ENCODE data around the gene BTRC.

BTRC gene

DNA sequence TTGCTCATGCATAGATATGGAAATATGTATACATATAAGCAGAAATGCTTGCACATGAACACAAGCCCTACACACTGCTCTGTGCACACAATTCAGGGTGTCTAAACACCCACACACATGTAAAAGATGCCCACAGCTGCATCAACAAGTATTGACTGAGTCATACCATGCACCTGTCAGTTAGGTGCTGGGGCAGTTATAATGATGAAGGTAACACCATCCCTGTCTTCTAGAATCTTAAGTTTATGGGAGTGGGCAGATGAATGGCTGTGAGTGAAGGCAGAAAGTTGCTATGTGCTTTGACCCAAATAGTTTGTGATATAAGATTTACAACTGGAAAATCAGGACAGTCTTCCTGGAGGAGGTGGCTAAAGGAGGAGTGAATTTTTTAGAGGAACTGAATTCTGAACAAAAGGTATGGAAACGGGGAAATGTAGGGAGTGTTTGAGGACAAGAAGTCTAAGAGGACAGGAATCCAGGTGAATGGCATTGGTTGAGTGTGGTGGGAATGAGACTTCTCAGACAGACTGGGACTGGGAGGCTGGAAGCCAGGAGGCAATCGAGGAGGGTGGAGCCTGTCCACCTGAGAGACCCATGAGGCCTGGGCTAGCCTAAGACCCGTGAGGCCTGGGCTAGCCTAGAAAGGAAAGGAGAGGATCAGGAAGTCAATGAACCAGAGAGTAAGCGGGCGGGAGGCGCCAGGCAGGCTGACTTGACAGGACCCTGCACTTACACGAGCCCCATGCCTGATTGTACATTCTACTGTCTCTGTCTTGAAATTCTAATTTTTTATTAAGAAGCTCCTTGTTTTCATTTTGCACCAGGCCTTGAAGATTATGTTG is 213.4 kb downstream of the BTRC start:
- DNase-seq (ENCODE audit: low read depth in 2 of 2), result no peak

DNA sequence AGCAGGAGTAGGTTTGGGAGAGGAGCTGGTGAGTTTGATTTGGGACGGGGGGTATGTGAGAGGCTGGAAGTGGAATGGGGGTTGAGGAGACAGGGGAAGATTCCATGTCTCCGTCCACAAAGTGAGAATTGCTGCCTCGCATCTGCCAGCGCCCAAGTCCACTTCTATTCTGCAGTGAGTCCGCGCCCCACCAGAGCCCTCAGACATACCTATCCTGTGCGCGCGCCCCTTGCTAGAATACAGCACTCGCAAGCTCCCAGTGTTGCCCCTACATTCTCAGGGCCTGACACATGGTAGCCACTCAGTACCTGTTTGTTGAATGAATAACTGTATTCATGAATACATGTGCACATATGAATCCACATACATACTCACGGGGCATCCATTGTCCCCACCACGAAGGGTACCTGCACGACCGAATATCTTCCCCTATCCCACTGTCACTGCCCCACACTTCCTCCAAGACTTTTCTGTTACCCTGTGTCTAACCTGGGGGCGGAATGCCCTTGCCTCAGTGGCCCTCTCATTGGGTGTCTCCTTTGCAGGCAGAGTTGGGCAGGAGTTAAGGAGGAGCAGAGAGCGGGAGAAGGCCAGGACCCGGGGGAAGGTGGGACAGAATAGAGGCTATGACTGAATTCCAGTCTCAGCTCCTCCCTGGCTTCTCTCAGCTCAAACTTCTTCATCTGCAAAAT is 214.2 kb downstream of the BTRC start:
- DNase-seq (ENCODE audit: low read depth in 2 of 2), result no peak

DNA sequence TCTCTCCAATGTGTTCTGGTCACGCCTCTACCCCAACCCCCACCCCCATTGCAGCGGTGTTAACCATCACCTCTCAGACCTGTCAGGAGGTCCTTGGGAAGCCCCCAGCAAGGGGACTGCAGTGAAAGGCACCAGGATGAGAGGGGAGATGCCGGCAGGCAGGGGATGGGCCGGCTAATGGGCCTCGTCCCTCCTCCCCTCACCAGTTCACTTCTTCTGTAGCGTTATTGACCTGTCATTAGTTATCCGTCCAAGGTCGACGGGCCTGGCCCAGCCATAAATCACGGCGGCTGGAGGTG is 215.3 kb downstream of the BTRC start:
- no peak for DNase-seq (ENCODE audit: low read depth in 2 of 2)

DNA sequence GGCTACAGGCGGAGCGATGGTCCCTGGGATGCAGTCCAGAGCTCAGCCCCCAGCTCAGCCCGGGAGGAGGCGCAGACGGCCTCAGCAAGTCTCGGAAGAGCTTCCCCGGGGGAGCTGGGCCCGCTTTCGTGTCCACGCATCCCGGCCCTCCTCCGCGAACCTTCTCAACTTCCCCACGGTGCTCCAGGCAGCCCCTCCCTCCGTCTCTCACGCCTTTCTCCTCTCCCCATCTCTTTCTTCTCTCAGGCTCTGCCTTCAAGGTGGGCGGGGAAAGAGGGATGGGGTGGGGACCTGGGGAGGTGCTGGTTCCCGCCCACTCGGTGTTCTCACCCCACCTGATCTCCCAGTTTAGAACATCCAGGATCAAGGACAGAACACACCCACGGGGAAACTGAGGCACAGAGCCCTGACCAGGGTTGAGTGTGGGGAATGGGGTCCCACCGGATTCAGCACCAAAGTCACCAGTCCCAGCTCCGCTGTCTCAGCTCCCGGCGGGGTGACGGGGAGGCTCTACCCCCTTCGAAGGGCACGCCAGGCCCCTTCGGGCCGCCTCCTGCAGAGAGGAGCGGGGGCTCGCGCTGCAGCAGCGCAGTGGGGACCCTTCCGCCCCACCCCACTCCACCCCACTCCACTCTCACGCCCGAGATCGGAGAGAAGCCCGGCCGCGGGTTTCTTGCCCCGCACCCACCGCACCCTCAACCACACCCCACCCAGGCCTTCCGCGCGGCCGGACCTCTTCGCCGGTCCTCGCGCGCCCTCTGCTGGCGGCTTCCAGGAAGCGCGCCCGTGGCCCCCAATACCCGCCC is 215.9 kb downstream of the BTRC start:
- DNase-seq (ENCODE audit: low read depth in 2 of 2), result peak; percentile 69 to 84

DNA sequence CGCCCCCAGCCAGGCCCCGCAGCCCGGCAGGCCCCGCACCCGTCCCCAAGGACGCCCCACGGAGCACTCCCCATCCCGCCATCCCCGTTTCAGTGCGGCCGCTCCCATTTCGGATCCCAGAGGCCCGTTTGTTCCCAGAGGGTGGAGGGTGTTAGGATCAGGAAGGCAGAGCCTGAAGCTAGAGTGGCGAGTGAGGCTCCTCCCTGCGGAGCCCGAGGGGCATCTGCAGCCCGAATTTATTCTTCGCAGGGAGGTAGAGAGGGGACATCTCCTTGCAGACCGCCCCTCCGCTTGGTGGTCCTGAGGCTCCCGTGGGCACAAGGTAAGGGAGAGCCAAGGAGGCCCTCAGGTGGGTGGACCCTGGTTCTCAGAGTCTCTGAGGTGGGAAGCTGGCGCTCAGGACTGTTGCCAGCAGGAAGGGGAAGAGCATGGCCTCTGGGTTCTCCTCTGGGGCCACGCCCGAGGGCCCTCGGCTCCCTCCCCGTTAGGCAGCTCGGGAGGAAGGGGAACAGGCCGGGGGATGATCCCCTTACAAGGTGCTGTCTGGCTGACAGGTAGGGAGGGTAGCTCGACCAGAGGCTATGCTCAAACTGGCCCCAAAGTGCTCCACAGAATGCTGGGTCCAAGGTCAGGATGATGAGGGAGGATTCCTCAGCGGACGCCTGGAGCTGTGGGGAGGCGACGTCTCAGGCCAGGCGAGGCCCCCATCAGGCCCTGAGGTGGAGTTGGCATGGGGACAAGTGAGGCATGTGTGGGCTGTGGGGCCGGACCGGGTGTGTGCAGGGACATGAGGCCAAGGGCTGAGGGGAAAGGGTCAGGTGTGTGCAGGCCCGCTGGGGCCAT is 216.7 kb downstream of the BTRC start:
- DNase-seq (ENCODE audit: low read depth in 2 of 2), result no peak

DNA sequence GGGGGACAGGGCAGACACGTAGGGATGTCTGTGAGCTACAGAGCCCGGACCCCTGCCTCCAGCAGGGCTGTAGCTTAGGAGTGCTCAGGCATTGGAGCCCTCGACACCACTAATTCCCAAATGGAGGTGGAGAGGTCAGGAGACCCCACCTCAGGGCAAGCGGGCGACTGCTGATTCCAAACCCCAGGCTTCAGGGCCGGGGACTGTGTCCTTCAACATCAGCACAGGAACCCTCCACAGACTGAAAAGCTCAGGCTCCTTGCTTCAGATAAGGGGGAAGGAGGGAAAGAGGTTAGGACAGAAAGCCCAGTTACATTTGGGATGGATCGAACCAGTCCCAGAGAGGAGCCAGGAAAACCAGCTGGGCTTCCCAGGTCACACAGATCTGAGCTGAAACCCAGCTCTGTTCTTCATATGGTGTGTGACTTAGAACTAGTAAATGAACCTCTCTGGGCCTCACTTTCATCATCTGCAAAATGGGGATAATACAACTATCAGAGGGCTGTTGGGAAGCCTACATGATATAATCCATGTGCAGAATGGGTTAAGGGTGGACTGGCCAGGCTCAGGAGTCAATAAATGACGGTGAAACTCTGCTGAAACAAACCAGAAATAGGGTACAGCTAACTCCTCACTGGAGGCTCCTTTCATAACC is 217.4 kb downstream of the BTRC start:
- no peak for DNase-seq (ENCODE audit: low read depth in 2 of 2)

DNA sequence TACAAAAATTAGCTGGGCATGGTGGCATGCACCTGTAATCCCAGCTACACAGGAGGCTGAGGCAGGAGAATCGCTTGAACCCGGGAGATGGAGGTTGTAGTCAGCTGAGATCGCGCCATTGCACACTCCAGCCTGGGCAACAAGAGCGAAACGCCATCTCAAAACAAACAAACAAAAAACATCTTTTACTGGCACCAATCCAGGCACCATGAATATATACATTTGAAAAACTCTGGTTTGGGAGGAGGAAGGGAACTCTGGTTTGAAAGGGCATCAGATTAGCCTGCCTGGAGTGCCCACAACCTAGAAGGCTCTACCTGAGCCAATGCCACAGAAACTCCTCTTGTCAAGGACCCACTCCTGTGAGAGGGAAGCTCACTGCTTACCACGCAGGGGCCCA is 218.2 kb downstream of the BTRC start:
- no peak for DNase-seq (ENCODE audit: low read depth in 2 of 2)

DNA sequence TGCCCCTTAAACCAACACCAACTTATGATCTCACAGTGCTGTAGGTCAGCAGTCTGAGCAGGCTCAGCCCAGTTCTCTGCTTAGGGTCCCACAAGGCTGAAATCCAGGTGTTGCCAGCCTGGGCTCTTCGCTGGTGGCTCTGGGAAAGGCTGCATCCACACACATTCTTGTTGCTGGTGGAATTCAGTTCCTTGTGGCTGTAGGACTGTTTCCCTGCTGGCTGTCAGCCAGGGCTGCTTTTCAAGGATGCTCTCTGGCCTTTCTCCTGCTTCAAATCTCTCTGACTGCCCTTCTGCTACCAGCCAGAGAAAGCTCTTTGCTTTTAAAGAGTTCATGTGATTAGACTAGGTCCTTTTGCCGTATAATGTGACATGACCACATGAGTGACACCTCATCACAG is 218.8 kb downstream of the BTRC start:
- no peak for DNase-seq (ENCODE audit: low read depth in 2 of 2)

DNA sequence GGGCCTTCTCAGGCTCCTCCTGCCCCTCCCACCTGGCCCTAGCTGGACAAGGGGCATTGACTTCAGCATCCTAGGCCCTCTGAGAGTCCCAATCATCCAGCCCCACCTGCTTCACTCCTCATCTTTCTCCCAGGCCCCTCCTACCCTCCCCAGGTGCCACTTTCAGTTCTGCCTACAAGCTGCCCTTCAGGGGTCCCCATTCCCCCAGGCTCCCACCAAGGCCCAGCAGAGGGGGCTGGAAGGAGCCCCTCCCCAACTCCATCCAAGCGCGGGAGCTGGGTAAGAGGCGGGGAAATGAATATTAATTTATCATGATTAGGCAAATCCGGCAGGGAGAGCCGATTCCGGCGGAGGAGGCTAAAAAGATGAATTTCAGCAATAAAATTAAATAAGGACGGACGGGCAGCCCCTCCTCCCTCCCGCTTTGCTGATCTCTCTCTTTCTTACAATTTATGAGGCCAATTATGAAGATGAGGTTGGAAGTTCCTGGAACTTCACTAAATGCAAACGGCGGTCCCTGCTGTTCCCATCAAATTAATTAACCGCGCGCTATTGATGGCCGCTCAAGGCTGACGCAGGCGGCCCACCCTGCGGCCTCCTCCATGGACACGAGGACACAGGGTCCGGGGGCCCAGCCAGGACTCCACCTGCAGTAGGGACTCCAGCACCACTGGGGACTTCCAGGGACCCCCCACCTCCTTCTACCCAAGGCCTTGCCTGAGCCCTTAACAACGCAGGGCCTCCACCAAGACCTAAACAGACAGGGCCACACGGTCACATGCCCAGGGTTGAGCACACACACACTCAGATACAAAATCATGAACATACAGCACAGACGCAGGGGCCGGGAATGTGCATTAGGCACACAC is 220.2 kb downstream of the BTRC start:
- no peak for DNase-seq (ENCODE audit: low read depth in 2 of 2)

DNA sequence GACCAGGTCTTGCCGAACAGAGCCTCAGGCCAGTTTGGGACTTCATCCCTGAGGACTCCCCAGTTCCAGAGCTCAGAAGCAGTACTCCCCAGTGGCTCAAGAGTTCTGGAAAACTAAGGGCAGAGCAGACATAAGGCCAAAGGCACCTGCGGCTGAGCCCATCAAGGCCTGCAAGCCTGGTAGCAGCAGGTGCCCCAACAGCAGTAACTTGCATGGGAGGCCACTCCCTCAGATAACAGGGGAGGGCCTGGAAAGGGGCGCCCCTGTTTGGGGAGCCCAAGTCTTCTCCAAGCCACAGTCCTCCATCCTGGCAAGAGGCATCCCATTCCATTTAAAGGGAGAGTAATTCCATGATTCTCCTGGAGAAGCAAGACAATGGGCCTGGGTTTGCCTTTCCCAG is 221.1 kb downstream of the BTRC start:
- no peak for DNase-seq (ENCODE audit: low read depth in 2 of 2)

DNA sequence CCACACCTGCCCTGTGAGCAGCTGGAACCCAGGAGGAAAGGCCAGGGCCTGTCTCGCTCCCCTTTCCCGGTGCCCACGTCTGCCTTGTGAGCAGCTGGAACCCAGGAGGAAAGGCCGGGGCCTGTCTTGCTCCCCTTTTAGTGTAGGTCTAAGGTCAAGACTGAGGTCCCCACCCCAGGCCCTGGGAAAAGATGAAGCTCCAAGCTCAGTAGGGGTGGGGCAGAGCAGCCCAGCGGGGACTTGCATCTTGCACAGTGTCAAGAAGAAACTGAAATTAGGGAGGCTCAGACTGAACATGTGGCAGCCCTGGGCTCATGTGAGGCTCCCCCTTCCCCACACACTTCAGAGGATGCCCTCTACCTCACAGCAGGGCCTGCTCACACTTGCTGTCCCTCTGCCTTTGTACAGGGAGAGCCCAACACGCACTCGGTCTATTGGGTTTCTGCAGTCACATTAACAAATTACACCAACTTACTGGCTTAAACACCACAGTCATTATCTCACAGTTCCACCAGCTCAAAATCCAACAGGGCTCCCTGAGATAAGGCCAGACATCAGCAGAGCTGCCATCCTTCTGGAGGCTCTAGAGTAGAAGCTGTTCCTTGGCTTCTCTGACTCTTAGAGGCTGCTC is 221.7 kb downstream of the BTRC start:
- DNase-seq (ENCODE audit: low read depth in 2 of 2), result no peak

DNA sequence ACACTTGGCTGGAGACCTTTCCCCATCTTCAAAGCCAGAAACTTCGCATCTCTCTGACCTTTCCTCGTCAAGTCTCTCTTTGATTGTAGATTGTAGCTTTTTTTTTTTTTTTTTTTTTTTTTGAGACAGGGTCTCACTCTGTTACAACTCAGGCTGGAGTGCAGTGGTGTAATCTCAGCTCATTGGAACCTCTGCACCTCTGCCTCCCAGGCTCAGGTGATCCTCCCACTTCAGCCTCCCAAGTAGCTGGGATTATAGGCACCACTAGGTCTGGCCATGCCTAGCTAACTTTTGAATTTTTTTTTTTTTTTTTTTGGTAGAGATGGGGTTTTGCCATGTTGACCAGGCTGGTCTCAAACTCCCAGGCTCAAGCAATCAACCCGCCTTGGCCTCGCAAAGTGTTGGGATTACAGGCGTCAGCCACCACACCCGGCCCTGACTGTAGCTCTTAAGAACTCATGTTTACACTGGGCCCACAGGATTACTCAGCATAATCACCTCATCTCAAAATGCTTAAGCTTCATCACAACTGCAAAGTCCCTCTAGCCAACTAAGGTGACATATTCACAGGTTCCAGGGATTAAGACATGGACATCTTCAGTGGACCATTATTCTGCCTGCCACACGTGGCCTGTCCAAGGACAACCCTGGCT is 222.4 kb downstream of the BTRC start:
- DNase-seq (ENCODE audit: low read depth in 2 of 2), result no peak

DNA sequence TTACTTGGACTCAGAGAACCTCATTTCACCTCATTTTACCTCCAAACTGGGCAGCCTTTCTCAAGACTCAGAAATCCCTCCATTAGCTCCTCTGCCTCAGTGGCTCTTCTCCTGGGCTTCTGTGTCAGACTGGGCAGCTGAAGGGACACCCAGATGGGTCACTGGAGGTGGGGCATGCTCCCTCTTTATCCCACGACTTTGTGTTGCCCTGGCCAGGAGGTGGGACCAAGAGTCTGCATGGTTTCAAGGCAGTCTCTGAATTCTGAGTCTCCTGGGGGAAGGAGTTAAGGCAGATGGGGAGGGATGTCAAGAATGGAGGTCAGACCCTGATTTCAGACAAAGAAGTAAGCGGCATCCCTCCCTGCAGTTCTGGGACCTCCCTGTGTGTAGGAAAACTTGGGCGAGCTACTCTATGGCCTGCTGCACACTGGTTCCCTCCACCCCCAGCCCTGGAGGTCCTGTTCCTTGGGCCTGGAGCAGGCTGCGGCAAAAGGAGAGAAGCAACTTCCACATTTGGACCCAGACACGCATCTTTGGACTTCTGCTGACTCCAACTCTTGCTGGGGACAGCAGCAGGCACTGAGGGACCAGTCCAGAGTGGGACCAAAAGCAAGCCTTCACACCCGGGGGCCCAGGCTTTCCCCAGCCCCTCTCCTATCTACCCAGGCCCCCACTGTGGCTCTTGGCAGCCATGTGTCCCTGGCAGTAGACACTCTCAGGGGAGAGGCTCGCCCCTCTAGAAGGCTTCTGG is 223.3 kb downstream of the BTRC start:
- no peak for DNase-seq (ENCODE audit: low read depth in 2 of 2)

DNA sequence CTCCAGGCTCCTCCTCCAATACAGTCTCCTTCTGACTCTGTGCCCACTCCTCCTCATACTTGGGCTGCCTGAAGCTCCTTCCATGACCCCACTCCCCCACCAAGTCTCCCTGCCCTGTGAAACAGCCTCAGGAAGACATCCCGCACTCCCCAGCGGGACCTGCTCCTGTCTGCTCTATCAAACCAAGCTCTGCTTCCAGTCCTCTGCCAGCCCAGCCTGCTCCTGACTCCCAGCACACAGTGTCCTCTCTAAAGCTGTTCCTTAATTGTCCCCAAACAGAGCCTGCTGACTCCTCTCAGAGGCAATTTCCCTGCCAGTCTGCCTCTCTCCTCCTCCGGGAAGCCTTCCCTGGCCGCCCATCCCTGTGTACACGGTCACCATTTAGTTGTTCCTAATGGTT is 224.2 kb downstream of the BTRC start:
- no peak for DNase-seq (ENCODE audit: low read depth in 2 of 2)

DNA sequence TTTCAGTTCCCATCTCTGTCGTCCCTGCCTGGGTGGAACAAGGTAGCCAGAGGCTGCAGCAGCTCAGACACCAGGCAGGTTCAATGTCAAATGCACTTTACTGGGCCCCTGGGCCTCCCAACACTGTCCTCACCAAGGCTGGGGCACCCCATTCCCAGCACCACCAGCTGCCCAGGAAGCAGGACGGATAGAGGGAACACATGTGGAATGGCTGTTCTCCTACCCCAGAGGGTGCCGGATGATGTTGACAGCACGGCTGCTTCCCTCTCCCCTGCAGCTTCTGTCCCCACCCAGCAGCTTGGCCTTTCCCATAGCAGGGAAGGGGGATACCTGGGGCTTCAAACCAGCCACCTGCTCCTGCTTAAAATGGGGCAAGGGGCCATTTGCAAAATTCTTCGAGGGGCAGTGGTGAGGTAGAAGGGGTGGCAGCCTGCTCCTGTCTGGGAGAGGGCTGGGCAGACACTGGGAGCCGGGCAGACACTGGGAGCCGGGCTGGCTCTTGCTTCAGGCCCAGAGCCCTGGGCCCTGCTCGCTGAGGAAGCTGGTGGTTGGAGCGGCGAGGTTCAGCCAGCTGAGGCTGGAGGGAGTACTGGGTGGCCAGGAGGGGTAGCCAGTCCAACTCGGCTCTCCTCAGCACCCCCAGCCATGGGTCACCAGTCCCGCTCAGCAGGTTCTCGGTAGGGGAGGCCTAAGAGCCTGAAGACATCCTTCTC is 225.0 kb downstream of the BTRC start:
- no peak for DNase-seq (ENCODE audit: low read depth in 2 of 2)

DNA sequence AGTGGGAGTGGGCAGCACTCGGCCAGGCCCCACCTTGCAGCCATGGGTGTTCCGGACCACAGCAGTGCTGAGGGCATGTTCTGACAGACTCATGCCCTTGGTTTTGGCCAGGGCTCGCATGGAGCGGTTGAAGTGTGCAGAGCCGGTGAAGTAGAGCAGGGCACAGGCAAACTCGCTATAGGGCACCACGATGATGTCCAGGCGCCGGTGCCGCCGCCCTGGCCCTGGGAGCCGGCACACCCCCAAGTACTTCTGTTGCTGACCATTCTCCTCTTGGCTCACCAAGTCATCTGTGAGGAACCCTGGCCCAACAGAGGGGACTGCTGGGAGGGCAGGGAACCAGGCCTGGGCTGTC is 225.5 kb downstream of the BTRC start:
- no peak for DNase-seq (ENCODE audit: low read depth in 2 of 2)

DNA sequence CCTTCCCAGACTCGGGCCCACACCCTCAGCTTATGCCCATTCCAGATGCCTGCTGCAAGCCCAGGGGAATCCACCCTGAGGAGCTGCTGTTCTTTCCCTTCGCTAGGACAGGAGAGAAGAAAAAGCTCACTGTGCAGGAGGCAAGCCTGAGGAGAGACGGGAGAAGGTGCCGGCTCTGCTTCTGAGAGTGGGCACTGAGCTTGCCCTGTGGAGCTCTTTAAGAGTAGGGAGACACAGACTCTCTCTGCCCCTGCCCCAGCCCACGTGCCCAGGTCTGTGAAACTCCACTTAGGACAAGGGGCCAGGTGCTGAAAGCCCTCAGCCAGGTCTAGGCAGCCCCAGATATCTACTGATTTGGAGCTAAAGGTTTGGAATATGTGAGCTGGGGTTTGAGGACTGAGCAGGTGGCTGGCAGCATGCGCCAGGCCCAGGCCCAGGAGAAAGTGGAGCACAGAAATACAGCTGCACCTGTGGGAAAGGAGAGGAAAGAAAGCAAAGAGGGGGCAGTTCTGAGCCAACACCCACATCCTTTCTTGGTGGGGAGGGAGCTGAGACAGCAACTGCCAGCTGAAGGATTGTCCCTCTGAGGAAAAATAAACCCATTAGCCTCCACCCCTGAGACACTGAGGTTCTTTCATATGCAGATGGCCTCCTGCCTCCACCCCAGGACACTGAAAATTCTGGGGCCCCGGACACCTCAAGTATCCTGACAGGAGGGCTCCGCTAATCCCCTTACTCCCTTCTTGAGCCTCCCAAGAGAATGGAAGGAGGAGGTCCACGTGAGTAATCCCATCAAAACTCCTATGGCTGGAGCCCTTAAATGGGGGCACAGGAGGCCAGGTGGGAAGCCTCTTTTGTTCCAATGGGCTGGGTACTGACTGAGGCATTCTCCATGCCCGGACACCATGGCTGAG is 226.8 kb downstream of the BTRC start:
- no peak for DNase-seq (ENCODE audit: low read depth in 2 of 2)

Data from stimulated activated CD4-positive, alpha-beta T cell treated with anti-CD3 and anti-CD28 coated beads, Interleukin-4, amount 100 ng/mL, for 48 hours (primary cell).